Fibroblast of pulmonary artery (primary cell): ENCODE results near the gene SH3TC1.
A peak's percentile ranks its signal among the peaks of the same experiment; 100 is the strongest.

ENCODE experiments used
- DNase-seq: peaks from one replicate; pipeline ENCODE4 v3.0.0-alpha.2; 2010; ENCODE audit warnings: low read depth
- H3K4me3 ChIP-seq: replicated peaks from 2 replicates; pipeline ENCODE4 v1.5.1; 2011; ENCODE audit warnings: low read depth, mild to moderate bottlenecking, control low read depth, low read length, moderate library complexity
- TF ChIP-seq, protein P1 (sequence below): IDR thresholded peaks from 2 replicates; pipeline ENCODE4 v1.5.1; 2011; ENCODE audit warnings: mild to moderate bottlenecking, control low read depth, low read length, inconsistent platforms; ENCODE audit errors: missing control alignments

Gene SH3TC1

DNA sequence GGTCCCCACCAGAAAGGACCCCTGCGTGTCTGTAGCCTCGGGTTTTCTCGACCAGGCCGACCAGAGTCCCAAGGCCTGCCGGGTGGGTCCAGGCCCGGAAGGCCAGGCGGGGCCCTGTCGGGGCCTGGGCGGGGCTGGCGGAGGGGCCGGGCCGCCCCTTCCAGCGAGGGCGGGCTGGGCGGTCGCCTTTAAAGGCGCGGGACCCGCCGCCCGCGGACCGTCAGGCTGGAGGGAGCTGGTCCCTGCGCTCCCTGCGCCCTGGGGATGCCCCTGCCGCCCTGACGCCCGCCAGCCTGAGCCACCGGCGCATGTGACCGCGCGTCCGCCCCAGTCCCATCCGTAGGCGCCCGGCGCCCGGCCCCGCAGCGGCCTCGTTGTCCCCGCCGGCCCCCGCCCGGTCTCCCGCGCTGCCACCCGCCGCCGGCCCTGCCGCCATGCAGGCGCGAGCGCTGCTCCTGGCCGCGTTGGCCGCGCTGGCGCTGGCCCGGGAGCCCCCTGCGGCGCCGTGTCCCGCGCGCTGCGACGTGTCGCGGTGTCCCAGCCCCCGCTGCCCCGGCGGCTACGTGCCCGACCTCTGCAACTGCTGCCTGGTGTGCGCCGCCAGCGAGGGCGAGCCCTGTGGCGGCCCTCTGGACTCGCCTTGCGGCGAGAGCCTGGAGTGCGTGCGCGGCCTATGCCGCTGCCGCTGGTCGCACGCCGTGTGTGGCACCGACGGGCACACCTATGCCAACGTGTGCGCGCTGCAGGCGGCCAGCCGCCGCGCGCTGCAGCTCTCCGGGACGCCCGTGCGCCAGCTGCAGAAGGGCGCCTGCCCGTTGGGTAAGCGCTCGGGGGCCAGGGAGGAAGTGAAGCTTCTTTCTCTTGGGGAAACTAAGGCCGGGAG is 70.7 kb downstream of the SH3TC1 start, which contains the start of gene HTRA3:
TSS of gene HTRA3 (plus strand) at position 220 of the 883 bp plus-strand sequence. CDS start at position 435, 215 bp downstream.
- peak; percentile 64 for DNase-seq
- peak within 1 kb of the TSS; percentile 44 for H3K4me3 ChIP-seq
- TF ChIP-seq, protein P1, sequence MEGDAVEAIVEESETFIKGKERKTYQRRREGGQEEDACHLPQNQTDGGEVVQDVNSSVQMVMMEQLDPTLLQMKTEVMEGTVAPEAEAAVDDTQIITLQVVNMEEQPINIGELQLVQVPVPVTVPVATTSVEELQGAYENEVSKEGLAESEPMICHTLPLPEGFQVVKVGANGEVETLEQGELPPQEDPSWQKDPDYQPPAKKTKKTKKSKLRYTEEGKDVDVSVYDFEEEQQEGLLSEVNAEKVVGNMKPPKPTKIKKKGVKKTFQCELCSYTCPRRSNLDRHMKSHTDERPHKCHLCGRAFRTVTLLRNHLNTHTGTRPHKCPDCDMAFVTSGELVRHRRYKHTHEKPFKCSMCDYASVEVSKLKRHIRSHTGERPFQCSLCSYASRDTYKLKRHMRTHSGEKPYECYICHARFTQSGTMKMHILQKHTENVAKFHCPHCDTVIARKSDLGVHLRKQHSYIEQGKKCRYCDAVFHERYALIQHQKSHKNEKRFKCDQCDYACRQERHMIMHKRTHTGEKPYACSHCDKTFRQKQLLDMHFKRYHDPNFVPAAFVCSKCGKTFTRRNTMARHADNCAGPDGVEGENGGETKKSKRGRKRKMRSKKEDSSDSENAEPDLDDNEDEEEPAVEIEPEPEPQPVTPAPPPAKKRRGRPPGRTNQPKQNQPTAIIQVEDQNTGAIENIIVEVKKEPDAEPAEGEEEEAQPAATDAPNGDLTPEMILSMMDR: no peak

DNA sequence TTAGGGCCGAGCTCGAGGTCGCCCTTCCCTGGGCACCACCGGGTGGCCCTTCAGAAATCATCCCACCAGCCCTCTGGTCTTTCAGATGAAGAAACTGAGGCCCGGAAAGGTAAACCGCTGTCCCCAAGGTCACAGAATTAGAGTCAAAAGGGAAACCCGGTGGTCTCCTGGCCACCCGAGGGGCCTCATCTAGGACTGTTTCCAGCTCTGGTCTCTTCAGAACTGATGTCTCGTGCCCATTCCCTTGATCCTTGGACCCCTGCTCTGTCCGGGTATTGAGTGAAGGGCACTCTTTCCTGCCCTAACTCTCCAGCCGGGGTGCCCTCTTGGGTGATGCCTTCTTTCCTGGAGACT is 71.3 kb downstream of the SH3TC1 start:
- DNase-seq: no peak
- TF ChIP-seq, protein P1: no peak
- H3K4me3 ChIP-seq: peak overlapping the region; percentile 44

DNA sequence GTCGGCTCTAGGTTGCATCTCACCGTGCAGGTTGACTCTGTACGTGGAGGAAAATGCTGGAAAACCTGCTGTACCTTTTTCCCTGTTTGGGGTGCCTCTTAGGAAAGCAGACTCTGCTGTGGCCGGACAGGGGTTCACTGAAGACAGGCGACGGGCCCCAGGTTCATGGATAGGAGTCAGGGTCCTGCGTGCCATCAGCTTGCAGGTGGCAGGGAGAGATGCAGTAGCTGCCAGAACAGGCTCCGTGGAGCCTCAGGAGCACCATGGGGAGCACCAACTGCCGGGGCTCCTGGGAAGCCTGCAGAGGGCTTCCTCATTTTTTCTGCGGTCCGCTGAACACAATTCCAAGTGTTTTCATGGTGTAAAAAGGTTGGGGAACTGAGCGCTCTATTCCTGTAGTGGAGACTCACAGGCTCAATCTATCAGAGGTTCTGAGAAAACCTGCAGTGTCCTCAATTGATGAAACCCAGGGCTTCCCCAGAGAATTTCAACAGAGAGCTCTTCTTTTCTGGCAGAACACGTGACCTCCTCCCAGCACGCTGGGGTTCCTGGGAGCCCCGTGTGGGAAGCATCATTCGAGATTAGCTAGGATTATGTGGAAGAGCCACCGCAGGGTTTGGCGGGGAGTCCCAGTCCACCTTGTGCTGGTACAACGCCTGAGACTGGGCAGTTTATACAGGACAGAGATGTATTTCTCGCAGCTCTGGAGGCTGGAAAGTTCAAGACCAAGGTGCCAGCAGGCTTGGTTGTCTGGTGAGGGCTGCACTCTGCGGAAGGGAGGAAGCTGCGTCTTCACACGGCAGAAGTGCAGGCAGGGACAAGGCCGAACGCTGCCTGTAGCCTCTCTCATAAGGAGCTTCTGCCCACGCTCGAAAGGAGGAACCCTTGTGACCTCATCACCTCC is 72.1 kb downstream of the SH3TC1 start:
- TF ChIP-seq, protein P1: no peak
- no peak for DNase-seq
- peak overlapping the region; percentile 44 for H3K4me3 ChIP-seq

DNA sequence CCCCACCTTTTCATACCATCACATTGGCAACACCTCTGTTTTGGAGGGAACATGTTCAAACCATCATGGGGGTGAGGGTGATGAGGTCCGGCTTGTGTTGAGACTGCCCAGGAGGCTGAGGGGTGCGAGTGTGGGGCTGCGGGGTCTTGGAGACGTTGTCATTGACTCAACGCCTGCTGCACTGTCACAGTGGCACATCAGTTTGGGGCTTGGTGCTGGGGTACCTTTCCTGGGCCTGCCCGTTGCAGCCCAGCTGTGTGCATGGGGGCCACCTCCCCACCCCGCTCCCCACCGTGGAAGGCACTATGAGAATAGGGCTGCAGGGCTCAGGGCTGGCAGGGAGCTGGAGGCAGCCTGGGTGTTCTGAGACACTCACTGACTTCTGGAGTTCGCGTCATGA is 72.7 kb downstream of the SH3TC1 start:
- TF ChIP-seq, protein P1: no peak
- DNase-seq: no peak
- H3K4me3 ChIP-seq: no peak overlapping the region

DNA sequence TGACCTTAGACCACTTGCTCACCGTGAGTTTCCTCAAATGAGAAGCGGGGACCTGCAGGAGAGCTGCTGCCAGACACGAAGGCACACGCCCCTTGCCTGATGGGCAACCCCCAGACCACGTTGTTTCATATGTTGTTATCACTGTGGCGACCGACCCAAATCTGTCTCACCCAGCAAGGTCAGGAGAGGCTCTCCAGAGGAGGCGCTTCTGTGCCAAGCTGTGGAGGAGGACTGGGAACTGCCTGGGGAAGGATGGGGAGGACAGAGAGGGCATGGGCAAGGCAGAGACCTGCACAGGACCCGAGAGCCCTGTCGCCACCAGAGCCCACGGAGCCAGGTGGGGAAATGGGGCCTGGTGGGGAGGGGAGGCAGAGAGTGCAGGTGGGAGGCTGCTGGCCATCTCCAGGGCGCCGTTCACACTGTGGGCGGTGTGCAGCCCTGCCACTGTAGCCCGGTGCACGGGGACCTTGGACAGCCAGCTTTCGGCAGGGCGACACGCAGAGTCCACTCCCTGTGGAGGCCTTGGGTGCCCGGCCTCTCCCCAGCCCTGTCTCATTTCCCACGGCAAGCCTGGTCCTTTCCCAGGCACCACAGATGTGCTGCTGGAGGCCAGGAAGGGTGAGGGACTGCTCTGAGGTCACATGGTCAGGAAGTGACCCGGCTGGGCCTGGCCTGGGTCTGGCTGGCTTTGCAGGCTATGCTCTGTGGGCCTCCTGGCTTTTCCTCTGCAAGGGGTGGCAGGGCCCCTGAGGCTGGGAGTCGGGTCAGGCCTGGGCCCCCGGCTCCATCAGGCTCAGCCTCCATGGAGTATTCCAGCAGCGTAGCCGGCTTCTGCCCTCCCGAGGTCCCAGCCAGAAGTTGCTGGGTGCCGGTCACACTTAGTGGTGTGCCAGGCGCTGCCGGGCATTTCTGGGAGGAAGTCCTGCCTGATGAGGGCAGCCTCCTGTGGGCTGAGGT is 73.7 kb downstream of the SH3TC1 start:
- TF ChIP-seq, protein P1: no peak
- H3K4me3 ChIP-seq: no peak overlapping the region
- DNase-seq: peak; percentile 51

DNA sequence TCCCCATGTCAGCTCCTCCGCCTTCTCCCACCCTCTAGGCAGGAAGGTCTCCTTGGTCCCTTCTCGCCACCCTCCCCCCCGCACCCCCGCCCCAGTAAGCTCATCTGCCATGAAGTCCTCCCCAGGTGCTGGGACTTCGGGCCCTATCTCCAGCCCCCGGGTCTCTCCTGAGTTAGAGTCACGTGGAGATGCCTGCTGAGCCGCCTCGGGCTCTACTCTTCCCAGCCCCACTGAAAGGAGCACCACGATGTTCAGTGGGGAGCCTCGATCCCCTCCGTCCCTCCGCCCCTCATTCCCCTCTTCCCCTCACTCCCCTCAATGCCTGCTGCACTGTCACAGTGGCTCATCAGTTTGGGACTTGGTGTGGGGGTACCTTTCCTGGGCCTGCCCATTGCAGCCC is 74.4 kb downstream of the SH3TC1 start:
- DNase-seq: no peak
- H3K4me3 ChIP-seq: no peak overlapping the region
- TF ChIP-seq, protein P1: no peak
